Endodermal cell (in vitro differentiated cells): ENCODE results near the gene RCOR1. TPM values are rescaled to one million over a fixed set of nuclear protein-coding genes. Genes with fewer than 3 reads are reported as not detected.

ENCODE experiments used
- DNase-seq: peaks from one replicate; pipeline ENCODE4 v3.0.0-alpha.2; 2017
- H3K27ac ChIP-seq: 2 replicates; pipeline ENCODE4 v1.5.1; 2013; ENCODE audit warnings: mild to moderate bottlenecking, low read depth, low read length, moderate library complexity
- H3K27me3 ChIP-seq: 2 replicates; pipeline ENCODE4 v1.6.1; 2013; ENCODE audit warnings: mild to moderate bottlenecking, low read length, moderate library complexity; ENCODE audit not compliant: insufficient read depth, control insufficient read depth, poor library complexity, severe bottlenecking
- H3K36me3 ChIP-seq: 2 replicates; pipeline ENCODE4 v1.7.0; 2013; ENCODE audit warnings: mild to moderate bottlenecking, low read length, moderate library complexity; ENCODE audit not compliant: control insufficient read depth, insufficient read depth
- H3K4me1 ChIP-seq: one replicate; pipeline ENCODE4 v1.7.0; 2013; ENCODE audit warnings: low read length; ENCODE audit not compliant: control insufficient read depth, insufficient read depth
- H3K4me3 ChIP-seq: 2 replicates; pipeline ENCODE4 v1.5.1; 2013; ENCODE audit warnings: mild to moderate bottlenecking, low read length, moderate library complexity
- H3K9ac ChIP-seq: 2 replicates; pipeline ENCODE4 v1.6.1; 2013; ENCODE audit warnings: mild to moderate bottlenecking, low read length, moderate library complexity; ENCODE audit not compliant: poor library complexity, severe bottlenecking; ENCODE audit errors: extremely low read depth
- H3K9me3 ChIP-seq: 2 replicates; pipeline ENCODE4 v1.6.1; 2013; ENCODE audit warnings: mild to moderate bottlenecking, low read length, moderate library complexity; ENCODE audit not compliant: control insufficient read depth
- H3K27ac Mint-ChIP-seq: 2 replicates; pipeline ENCODE4 v1.8.0; 2020; ENCODE audit warnings: mixed read lengths
- H3K27me3 Mint-ChIP-seq: 2 replicates; pipeline ENCODE4 v1.8.0; 2021; ENCODE audit warnings: mild to moderate bottlenecking, mixed read lengths; ENCODE audit not compliant: insufficient read depth
- H3K36me3 Mint-ChIP-seq: 2 replicates; pipeline ENCODE4 v1.8.0; 2020; ENCODE audit warnings: low read depth, mixed read lengths
- H3K4me1 Mint-ChIP-seq: 2 replicates; pipeline ENCODE4 v1.8.0; 2020; ENCODE audit warnings: mixed read lengths
- H3K4me3 Mint-ChIP-seq: 2 replicates; pipeline ENCODE4 v1.8.0; 2020; ENCODE audit warnings: mild to moderate bottlenecking, moderate library complexity, mixed read lengths
- H3K9me3 Mint-ChIP-seq: 2 replicates; pipeline ENCODE4 v1.8.0; 2020; ENCODE audit warnings: mild to moderate bottlenecking, mixed read lengths
- WGBS, 2 experiments: methylation state at CpG; one replicate each; pipeline versions ENCODE4 v1.1.5 to v1.1.7; 2013; ENCODE audit warnings: missing lambda C conversion rate in 2 of 2, mixed read lengths in 1 of 2; ENCODE audit not compliant: insufficient coverage in 1 of 2, insufficient read length in 1 of 2; 5-methylcytosine and 5-hydroxymethylcytosine counted together
- total RNA-seq, 2 donors: library from RNA; stranded (reverse); fragmentation: NEBNext Ultra II Directional in 1 of 2; extraction: Animal tissue kit (Norgen Biotek cat#: 25700) in 1 of 2; gene quantifications; 2 replicates in 1 of 2; 3 replicates in 1 of 2; pipeline ENCODE4 v1.2.1, GENCODE V29; 2021
- TF ChIP-seq, protein P1 (sequence below): fragments of 200-600 bp; sonication (generic); conservative IDR thresholded peaks from 2 replicates; pipeline ENCODE4 v1.5.0; 2021; ENCODE audit warnings: antibody characterized with exemption, mild to moderate bottlenecking

RCOR1 gene
- total RNA-seq, 2 donors from 2014 or later, result 30.3 to 31.5 TPM

DNA sequence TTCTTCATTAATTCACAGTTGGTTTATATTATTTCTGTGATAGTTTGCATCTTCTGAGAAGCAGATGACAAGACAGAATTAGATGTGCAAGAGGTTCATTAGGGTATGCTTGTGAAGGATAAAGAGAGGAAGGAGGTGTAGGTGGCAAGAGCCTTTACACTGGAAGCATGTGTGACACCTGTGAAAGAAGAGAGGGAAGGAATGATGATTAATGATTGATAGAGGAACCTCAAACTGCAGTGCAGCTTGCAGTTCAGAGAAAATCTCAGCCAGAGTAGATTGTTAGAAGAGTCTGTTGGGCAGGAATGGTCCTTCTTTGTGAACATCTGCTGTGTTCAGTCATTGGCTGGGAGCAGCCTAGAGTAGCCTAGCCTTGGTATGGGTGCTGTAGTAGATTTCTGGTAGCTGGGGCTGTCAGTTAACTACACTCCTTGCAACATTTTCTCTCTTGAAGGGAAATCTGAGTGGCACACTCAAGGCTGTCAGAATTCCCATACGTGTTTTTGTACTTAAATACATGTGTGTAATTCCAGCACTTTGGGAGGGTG is 9.0 kb downstream of the RCOR1 start:
- no peak overlapping the region for H3K27ac Mint-ChIP-seq
- H3K9ac ChIP-seq, result no peak overlapping the region
- no peak overlapping the region for H3K4me3 Mint-ChIP-seq
- peaks cover 12% of the 10 kb centered on the region for H3K36me3 ChIP-seq
- DNase-seq, result no peak
- no peaks in the 10 kb centered on the region for H3K27me3 Mint-ChIP-seq
- H3K4me1 ChIP-seq, result no peaks in the 10 kb centered on the region
- no peaks in the 10 kb centered on the region for H3K9me3 Mint-ChIP-seq
- H3K4me3 ChIP-seq, result no peak overlapping the region
- no peak overlapping the region for H3K27ac ChIP-seq
- H3K4me1 Mint-ChIP-seq, result peaks cover 6% of the 10 kb centered on the region
- H3K9me3 ChIP-seq, result no peaks in the 10 kb centered on the region
- peaks cover 24% of the 10 kb centered on the region for H3K36me3 Mint-ChIP-seq
- TF ChIP-seq, protein P1, sequence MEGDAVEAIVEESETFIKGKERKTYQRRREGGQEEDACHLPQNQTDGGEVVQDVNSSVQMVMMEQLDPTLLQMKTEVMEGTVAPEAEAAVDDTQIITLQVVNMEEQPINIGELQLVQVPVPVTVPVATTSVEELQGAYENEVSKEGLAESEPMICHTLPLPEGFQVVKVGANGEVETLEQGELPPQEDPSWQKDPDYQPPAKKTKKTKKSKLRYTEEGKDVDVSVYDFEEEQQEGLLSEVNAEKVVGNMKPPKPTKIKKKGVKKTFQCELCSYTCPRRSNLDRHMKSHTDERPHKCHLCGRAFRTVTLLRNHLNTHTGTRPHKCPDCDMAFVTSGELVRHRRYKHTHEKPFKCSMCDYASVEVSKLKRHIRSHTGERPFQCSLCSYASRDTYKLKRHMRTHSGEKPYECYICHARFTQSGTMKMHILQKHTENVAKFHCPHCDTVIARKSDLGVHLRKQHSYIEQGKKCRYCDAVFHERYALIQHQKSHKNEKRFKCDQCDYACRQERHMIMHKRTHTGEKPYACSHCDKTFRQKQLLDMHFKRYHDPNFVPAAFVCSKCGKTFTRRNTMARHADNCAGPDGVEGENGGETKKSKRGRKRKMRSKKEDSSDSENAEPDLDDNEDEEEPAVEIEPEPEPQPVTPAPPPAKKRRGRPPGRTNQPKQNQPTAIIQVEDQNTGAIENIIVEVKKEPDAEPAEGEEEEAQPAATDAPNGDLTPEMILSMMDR, result no peak
- 90 to 100% methylated on average over 1 of the region's 1 CpG for WGBS, 2 experiments
- H3K27me3 ChIP-seq, result no peaks in the 10 kb centered on the region

DNA sequence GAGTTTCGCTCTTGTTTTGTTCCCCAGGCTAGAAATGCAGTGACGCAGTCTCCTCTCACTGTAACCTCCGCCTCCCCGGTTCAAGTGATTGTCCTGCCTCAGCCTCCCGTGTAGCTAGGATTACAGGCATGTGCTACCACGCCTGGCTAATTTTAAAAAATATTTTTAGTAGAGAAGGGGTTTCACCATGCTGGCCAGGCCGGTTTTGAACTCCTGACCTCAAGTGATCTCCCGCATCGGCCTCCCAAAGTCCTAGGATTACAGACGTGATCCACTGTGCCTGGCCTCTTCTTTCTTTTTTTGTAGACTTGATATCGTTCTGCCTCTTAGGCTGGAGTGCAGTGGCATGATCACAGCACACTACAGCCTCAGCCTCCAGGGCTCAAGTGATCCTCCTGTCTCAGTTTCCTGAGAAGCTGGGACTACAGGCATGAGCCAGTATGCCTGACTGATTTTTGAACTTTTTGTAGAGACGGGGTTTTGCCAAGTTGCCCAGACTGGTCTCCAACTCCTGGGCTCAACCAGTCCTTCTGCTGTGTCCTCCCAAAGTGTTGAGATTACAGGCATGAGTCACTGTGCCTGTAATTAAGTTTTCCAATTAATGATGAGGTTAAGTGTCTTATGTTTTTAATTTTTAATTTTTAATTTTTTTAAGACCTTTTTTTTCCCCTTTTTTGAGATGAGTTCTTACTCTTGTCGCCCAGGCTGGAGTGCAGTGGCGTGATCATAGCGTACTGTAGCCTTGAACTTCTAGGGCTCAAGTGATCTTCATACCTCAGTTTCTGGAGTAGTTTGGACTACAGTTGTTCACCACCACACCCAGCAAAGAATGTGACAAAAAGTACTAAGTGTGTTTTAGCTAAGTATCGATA is 10.2 kb downstream of the RCOR1 start:
- TF ChIP-seq, protein P1, result no peak
- H3K27ac Mint-ChIP-seq, result no peak overlapping the region
- peaks cover 6% of the 10 kb centered on the region for H3K4me1 Mint-ChIP-seq
- Histone ChIP-seq H3K36me3 (peaks cover 12% of the 10 kb centered on the region), H3K4me1 (no peaks in the 10 kb centered on the region), H3K27me3 (no peaks in the 10 kb centered on the region), H3K27ac (no peak overlapping the region), H3K9ac (no peak overlapping the region), H3K9me3 (no peaks in the 10 kb centered on the region), H3K4me3 (no peak overlapping the region)
- H3K36me3 Mint-ChIP-seq, result peaks cover 19% of the 10 kb centered on the region
- H3K27me3 Mint-ChIP-seq, result no peaks in the 10 kb centered on the region
- DNase-seq, result no peak
- no peak overlapping the region for H3K4me3 Mint-ChIP-seq
- WGBS, 2 experiments, result 86 to 95% methylated on average over 10 to 16 of the region's 16 CpGs
- H3K9me3 Mint-ChIP-seq, result no peaks in the 10 kb centered on the region

- Histone ChIP-seq H3K4me3 (no peak overlapping the region), H3K36me3 (peaks cover 12% of the 10 kb centered on the region), H3K9me3 (no peaks in the 10 kb centered on the region), H3K9ac (no peak overlapping the region), H3K4me1 (no peaks in the 10 kb centered on the region), H3K27ac (no peak overlapping the region), H3K27me3 (no peaks in the 10 kb centered on the region)
- TF ChIP-seq, protein P1, result no peak
- WGBS, 2 experiments, result 97 to 100% methylated on average over 1 to 4 of the region's 4 CpGs
- DNase-seq, result no peak
- H3K27ac Mint-ChIP-seq, result peak overlapping the region; percentile 61
- H3K36me3 Mint-ChIP-seq, result peaks cover 23% of the 10 kb centered on the region
- H3K27me3 Mint-ChIP-seq, result no peaks in the 10 kb centered on the region
- no peaks in the 10 kb centered on the region for H3K9me3 Mint-ChIP-seq
- H3K4me1 Mint-ChIP-seq, result peaks cover 6% of the 10 kb centered on the region
- H3K4me3 Mint-ChIP-seq, result no peak overlapping the region
These were observed 11.0 kb downstream of the RCOR1 start for GRCh38 chr14:102603293-102603907.
